ENCODE results near the gene TAS2R3.

DNA sequence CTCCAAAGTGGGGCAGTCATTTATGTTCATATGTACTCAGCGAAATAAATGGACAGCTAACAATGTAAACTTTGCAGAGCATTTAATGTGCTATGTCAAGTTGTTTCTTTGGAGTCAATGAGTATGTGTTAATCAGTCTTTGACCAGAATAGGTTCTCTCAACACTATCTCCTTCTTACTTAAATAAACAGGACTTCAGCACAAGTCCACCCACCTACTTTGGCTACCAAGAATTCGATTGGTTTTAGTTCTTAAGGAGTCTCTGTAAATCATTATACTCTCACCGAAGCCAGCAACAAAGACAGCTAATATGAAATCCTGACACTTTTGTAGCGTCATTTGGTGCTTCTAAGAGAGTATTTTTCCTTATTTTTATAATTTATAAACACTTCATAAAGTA lies 48.9 kb upstream of the TAS2R3 start:
- TF ChIP-seq, protein P1, sequence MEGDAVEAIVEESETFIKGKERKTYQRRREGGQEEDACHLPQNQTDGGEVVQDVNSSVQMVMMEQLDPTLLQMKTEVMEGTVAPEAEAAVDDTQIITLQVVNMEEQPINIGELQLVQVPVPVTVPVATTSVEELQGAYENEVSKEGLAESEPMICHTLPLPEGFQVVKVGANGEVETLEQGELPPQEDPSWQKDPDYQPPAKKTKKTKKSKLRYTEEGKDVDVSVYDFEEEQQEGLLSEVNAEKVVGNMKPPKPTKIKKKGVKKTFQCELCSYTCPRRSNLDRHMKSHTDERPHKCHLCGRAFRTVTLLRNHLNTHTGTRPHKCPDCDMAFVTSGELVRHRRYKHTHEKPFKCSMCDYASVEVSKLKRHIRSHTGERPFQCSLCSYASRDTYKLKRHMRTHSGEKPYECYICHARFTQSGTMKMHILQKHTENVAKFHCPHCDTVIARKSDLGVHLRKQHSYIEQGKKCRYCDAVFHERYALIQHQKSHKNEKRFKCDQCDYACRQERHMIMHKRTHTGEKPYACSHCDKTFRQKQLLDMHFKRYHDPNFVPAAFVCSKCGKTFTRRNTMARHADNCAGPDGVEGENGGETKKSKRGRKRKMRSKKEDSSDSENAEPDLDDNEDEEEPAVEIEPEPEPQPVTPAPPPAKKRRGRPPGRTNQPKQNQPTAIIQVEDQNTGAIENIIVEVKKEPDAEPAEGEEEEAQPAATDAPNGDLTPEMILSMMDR (IDR thresholded peaks at IDR 0.05; ENCODE audit: low read length) = no peak
- no peak for TF ChIP-seq EZH2 (optimal IDR thresholded peaks at IDR 0.05; ENCODE audit: low read depth, low read length)

All from MM.1S (cell line).